PFSK-1 (cell line): ENCODE measurements around the gene SULF2.

Experiments
- FOXP2 ChIP-seq: optimal IDR thresholded peaks from 2 replicates; pipeline ENCODE3; 2011; ENCODE audit warnings: borderline replicate concordance, control low read depth, inconsistent platforms; ENCODE audit not compliant: insufficient read depth; ENCODE audit errors: extremely low read length, extremely low read depth
- POLR2AphosphoS5 ChIP-seq: IDR thresholded peaks from 2 replicates; pipeline ENCODE4 v1.6.1; 2012; ENCODE audit warnings: low read depth, mild to moderate bottlenecking, control low read depth, low read length, moderate library complexity
- TAF1 ChIP-seq: IDR thresholded peaks from 2 replicates; pipeline ENCODE4 v1.6.1; 2012; ENCODE audit warnings: low read length, control low read depth, borderline replicate concordance; ENCODE audit not compliant: insufficient read depth
- TF ChIP-seq, protein P1 (sequence below), 2 experiments: IDR thresholded peaks; 2 replicates each; pipeline versions ENCODE4 v1.6.1 to v1.8.0; 2011 to 2012; ENCODE audit warnings: low read depth in 2 of 2, low read length in 2 of 2, control low read depth in 1 of 2, inconsistent platforms in 1 of 2, mild to moderate bottlenecking in 1 of 2, moderate library complexity in 1 of 2; ENCODE audit not compliant: insufficient read depth in 1 of 2

DNA sequence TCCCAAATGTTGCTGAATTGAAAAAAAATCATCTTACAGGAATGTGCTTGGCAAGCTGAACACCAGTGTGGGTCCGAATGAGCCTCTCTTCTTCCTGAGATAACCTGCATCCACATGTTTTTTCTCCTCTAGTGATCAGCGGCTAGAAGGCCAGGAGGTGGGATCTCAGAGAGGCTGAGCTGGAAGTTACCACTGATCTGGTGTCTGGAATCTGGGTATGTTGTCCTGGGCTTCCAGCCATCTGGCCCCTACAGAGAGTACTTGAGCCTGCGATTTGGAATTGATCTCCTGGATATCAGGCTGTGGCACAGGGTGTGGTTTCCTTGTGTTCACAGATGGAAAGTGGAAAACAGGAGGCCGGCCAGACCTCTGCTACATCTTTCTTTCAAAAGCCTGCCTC is 35.9 kb downstream of the SULF2 start:
- TF ChIP-seq POLR2AphosphoS5 (no peak), FOXP2 (no peak), TAF1 (no peak)
- TF ChIP-seq, protein P1, sequence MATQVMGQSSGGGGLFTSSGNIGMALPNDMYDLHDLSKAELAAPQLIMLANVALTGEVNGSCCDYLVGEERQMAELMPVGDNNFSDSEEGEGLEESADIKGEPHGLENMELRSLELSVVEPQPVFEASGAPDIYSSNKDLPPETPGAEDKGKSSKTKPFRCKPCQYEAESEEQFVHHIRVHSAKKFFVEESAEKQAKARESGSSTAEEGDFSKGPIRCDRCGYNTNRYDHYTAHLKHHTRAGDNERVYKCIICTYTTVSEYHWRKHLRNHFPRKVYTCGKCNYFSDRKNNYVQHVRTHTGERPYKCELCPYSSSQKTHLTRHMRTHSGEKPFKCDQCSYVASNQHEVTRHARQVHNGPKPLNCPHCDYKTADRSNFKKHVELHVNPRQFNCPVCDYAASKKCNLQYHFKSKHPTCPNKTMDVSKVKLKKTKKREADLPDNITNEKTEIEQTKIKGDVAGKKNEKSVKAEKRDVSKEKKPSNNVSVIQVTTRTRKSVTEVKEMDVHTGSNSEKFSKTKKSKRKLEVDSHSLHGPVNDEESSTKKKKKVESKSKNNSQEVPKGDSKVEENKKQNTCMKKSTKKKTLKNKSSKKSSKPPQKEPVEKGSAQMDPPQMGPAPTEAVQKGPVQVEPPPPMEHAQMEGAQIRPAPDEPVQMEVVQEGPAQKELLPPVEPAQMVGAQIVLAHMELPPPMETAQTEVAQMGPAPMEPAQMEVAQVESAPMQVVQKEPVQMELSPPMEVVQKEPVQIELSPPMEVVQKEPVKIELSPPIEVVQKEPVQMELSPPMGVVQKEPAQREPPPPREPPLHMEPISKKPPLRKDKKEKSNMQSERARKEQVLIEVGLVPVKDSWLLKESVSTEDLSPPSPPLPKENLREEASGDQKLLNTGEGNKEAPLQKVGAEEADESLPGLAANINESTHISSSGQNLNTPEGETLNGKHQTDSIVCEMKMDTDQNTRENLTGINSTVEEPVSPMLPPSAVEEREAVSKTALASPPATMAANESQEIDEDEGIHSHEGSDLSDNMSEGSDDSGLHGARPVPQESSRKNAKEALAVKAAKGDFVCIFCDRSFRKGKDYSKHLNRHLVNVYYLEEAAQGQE (IDR thresholded peaks at IDR 0.05; ENCODE audit: insufficient read depth in 1 of 2, low read depth in 2 of 2, low read length in 2 of 2): no peak
